ENCODE measurements around the gene SLC29A3. TPM values are rescaled to one million over a fixed set of nuclear protein-coding genes. Genes with fewer than 3 reads are reported as not detected.

Gene SLC29A3
- total and polyA plus RNA-seq, 7 donors, result 0.64 to 2.2 (median 0.81) TPM

DNA sequence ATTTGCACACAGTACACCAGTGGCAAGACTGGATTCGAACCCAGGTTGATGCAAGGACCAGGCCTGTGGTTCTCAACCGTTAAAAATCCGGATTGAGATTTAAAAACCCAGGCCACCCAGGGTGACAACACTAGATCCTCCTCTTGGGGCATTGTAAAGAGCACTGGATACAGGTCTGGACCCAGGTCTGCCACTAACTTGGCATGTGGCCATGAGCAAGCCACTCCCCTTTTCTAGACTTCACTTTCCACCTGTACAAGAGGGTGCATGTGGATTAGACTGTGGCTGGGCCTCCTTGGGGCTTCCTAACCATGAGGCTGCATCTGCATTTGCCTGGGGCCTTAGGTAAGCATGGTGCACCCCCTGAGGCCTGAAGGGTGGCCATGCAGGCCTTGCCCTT, 21.7 kb upstream of the SLC29A3 start:
- H3K4me1 ChIP-seq, result no peaks in the 10 kb centered on the region
- ATAC-seq (no peak), DNase-seq (peak in 1 of 2 donors; percentile 6)
- 93 to 95% (median 94%) methylated on average over 3 of the region's 3 CpGs for WGBS, 3 donors
- TF ChIP-seq, protein P1, sequence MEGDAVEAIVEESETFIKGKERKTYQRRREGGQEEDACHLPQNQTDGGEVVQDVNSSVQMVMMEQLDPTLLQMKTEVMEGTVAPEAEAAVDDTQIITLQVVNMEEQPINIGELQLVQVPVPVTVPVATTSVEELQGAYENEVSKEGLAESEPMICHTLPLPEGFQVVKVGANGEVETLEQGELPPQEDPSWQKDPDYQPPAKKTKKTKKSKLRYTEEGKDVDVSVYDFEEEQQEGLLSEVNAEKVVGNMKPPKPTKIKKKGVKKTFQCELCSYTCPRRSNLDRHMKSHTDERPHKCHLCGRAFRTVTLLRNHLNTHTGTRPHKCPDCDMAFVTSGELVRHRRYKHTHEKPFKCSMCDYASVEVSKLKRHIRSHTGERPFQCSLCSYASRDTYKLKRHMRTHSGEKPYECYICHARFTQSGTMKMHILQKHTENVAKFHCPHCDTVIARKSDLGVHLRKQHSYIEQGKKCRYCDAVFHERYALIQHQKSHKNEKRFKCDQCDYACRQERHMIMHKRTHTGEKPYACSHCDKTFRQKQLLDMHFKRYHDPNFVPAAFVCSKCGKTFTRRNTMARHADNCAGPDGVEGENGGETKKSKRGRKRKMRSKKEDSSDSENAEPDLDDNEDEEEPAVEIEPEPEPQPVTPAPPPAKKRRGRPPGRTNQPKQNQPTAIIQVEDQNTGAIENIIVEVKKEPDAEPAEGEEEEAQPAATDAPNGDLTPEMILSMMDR (IDR thresholded peaks at IDR 0.05), result no peak
- H3K27me3 ChIP-seq (ENCODE audit: insufficient read depth in 3 of 3, low read length in 2 of 3), result no peaks in the 10 kb centered on the region
- H3K9me3 ChIP-seq, result no peaks in the 10 kb centered on the region
- H3K4me3 ChIP-seq, result no peak overlapping the region
- intact Hi-C loops (cut with DNase I), result no loop called here
- H3K27ac ChIP-seq, result no peak overlapping the region
- peaks cover 0 to 6% of the 10 kb centered on the region in 2 donors for H3K36me3 ChIP-seq (ENCODE audit: insufficient read depth in 1 of 2, low read depth in 1 of 2)

DNA sequence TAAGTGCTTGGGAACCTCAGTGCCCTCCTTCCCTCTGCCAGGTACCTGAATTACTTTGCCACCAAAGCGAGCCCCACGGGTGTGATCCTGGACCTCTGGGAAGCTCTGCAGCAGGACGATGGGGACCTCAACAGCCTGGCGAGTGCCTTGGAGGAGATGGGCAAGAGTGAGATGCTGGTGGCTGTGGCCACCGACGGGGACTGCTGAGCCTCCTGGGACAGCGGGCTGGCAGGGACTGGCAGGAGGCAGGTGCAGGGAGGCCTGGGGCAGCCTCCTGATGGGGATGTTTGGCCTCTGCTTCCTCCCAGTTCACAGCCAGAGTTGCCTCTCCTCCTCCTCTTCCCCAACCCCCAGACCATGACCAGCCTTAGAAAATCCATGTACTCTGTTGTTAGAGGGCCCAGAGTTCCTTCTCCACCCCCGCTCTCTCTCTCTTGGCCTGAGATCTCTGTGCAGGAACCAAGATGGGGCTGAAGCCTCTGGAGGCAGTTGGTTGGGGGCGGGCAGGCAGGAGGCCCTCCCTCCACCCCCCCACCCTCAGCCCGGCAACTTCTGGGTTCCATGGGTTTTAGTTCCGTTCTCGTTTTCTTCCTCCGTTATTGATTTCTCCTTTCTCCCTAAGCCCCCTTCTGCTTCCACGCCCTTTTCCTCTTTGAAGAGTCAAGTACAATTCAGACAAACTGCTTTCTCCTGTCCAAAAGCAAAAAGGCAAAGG, 19.8 kb upstream of the SLC29A3 start:
- H3K27me3 ChIP-seq (ENCODE audit: insufficient read depth in 3 of 3, low read length in 2 of 3), result no peaks in the 10 kb centered on the region
- peak in 1 of 4 donors; percentile 31 for ATAC-seq
- no peaks in the 10 kb centered on the region for H3K9me3 ChIP-seq
- no peak overlapping the region for H3K4me3 ChIP-seq
- peak in 1 of 2 donors; percentile 55 for DNase-seq
- peaks cover 0 to 6% of the 10 kb centered on the region in 2 donors for H3K36me3 ChIP-seq (ENCODE audit: insufficient read depth in 1 of 2, low read depth in 1 of 2)
- TF ChIP-seq, protein P1 (IDR thresholded peaks at IDR 0.05), result no peak
- H3K27ac ChIP-seq, result no peak overlapping the region
- WGBS, 3 donors, result 78 to 88% (median 81%) methylated on average over 12 to 14 of the region's 14 CpGs
- no peaks in the 10 kb centered on the region for H3K4me1 ChIP-seq
- intact Hi-C loops (cut with DNase I), result no loop called here

DNA sequence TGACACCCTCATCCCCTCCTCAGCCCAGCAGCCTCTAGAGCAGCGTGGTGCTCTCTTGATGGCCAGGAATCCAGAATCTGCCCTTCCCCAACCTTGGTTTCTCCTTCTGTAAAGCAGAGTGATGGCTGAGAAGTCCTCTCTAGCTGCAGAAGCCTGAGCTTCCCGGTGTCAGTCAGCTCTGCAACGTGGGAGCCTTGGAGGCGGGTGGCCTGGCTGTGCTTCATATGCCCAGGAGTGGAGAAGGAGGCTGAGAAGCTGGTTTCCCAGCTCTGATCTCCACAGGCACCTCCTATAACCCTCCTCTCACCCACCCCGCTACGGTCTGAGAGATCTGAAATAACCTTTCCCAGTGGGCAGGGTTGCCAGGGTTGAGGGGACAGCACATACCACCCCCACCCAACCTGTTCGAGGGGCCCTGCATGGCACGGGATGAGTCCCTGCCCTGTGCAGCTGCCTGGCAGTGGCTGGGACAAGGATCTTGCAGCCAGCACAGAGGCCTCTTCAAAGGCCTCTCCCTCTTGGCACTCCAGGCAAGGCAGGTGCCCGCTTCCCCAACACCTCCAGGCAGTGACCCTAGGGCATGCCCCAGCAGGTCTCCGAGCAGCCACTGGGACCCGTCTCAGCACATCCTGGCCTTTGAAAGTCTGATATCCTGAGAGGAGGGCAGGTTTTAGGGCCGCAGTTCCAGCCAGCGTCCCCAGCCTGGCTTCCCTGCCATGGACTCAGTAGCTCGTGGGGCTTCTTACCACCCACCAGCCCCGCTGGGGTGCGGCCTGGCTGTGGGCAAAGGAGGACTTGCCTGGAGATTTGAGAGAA, 18.3 kb upstream of the SLC29A3 start:
- no peaks in the 10 kb centered on the region for H3K4me1 ChIP-seq
- peak in 1 of 2 donors; percentile 9 for DNase-seq
- TF ChIP-seq, protein P1 (IDR thresholded peaks at IDR 0.05), result no peak
- H3K27me3 ChIP-seq (ENCODE audit: insufficient read depth in 3 of 3, low read length in 2 of 3), result no peaks in the 10 kb centered on the region
- peaks cover 0 to 6% of the 10 kb centered on the region in 2 donors for H3K36me3 ChIP-seq (ENCODE audit: insufficient read depth in 1 of 2, low read depth in 1 of 2)
- no peak for ATAC-seq
- H3K4me3 ChIP-seq, result no peak overlapping the region
- 90 to 93% (median 92%) methylated on average over 16 of the region's 16 CpGs for WGBS, 3 donors
- H3K27ac ChIP-seq, result no peak overlapping the region
- no peaks in the 10 kb centered on the region for H3K9me3 ChIP-seq
- intact Hi-C loops (cut with DNase I), result no loop called here

DNA sequence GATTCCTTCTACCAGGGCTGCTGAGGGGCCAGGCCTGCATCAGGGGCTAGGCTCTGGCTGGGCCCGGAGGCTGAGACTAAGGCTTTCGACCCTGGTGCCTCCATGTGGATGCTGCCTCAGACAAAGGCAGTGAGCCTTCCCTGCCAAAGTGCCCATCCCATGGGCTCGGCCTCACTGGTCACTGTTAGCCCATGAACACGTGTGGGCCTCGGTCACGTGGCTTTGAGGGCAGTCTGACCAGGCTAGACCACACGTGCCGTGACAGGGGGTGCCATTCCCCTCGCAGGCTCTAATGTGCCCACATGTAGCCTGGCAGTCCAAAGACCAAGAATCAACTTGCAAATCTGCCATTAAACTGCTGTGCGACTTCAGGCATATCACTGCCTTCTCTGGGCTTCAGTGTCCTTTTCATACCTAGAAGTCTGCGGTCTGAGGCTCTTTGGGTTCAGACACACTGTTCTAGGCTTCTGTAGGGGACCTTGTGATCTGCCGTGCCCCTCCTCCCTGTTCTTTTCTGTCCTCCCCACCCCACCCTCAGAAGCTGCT, 17.6 kb upstream of the SLC29A3 start:
- no peaks in the 10 kb centered on the region for H3K4me1 ChIP-seq
- no peak overlapping the region for H3K27ac ChIP-seq
- TF ChIP-seq, protein P1 (IDR thresholded peaks at IDR 0.05), result no peak
- ATAC-seq, result no peak
- intact Hi-C loops (cut with DNase I), result no loop called here
- peak in 1 of 2 donors; percentile 6 for DNase-seq
- H3K36me3 ChIP-seq (ENCODE audit: insufficient read depth in 1 of 2, low read depth in 1 of 2), result peaks cover 0 to 6% of the 10 kb centered on the region in 2 donors
- WGBS, 3 donors, result 91 to 96% (median 91%) methylated on average over 12 of the region's 12 CpGs
- H3K9me3 ChIP-seq, result no peaks in the 10 kb centered on the region
- H3K27me3 ChIP-seq (ENCODE audit: insufficient read depth in 3 of 3, low read length in 2 of 3), result no peaks in the 10 kb centered on the region
- no peak overlapping the region for H3K4me3 ChIP-seq

Measured in psoas muscle (tissue), 8 donors.